ENCODE measurements around the gene ANTKMT.

Gene ANTKMT

GRCh38 chr16:764848-765487 is 44.0 kb downstream of the ANTKMT start:
- no peaks in the 10 kb centered on the region for H3K36me3 ChIP-seq (ENCODE audit: insufficient read depth, low read length)
- no peak overlapping the region for H3K9ac ChIP-seq (ENCODE audit: insufficient read length)
- TF ChIP-seq EZH2 (IDR thresholded peaks at IDR 0.05) (no peak), POLR2AphosphoS5 (IDR thresholded peaks at IDR 0.05; ENCODE audit: borderline replicate concordance, low read depth, low read length) (no peak), FOXP2 (optimal IDR thresholded peaks at IDR 0.05; ENCODE audit: control extremely low read depth, extremely low read length, insufficient read depth) (no peak)
- no peak overlapping the region for H3K4me3 ChIP-seq
- no peak overlapping the region for H3K27ac ChIP-seq
- H3K9me3 ChIP-seq (ENCODE audit: low read depth, low read length) = no peaks in the 10 kb centered on the region
- no peak for DNase-seq (ENCODE audit: low read depth, low spot score)

DNA sequence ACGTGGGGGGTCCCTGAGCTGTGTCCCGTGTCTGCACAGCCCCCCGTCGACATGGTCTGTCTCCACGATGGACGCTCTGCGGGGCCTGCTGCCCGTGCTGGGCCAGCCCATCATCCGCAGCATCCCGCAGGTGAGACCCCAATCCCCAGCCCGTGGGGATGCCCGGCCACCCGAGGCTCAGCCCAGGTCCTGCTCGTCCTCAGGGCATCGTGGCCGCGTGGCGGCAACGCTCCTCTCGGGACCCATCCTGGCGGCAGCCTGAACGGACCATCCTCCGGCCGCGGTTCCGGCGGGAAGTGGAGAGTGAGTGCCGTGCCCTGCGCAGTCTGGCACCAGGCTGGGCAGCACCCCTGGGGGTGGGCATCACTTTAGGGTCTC is 44.5 kb downstream of the ANTKMT start:
- H3K9me3 ChIP-seq (ENCODE audit: low read depth, low read length) = no peaks in the 10 kb centered on the region
- TF ChIP-seq POLR2AphosphoS5 (IDR thresholded peaks at IDR 0.05; ENCODE audit: borderline replicate concordance, low read depth, low read length) = no peak
- no peak overlapping the region for H3K9ac ChIP-seq (ENCODE audit: insufficient read length)
- H3K36me3 ChIP-seq (ENCODE audit: insufficient read depth, low read length) = no peaks in the 10 kb centered on the region
- H3K27ac ChIP-seq = no peak overlapping the region
- no peak for DNase-seq (ENCODE audit: low read depth, low spot score)
- no peak overlapping the region for H3K4me3 ChIP-seq

- H3K27ac ChIP-seq = no peak overlapping the region
- H3K9me3 ChIP-seq (ENCODE audit: low read depth, low read length) = no peaks in the 10 kb centered on the region
- H3K4me3 ChIP-seq = no peak overlapping the region
- no peak for DNase-seq (ENCODE audit: low read depth, low spot score)
- TF ChIP-seq EZH2 (IDR thresholded peaks at IDR 0.05) (no peak), POLR2AphosphoS5 (IDR thresholded peaks at IDR 0.05; ENCODE audit: borderline replicate concordance, low read depth, low read length) (no peak), FOXP2 (optimal IDR thresholded peaks at IDR 0.05; ENCODE audit: control extremely low read depth, extremely low read length, insufficient read depth) (no peak)
- no peak overlapping the region for H3K9ac ChIP-seq (ENCODE audit: insufficient read length)
- H3K36me3 ChIP-seq (ENCODE audit: insufficient read depth, low read length) = no peaks in the 10 kb centered on the region
Observed at GRCh38 chr16:766008-766819, 45.3 kb downstream of the ANTKMT start.

GRCh38 chr16:766820-767640 is 46.1 kb downstream of the ANTKMT start:
- Histone ChIP-seq H3K4me3 (no peak overlapping the region), H3K27ac (no peak overlapping the region), H3K36me3 (ENCODE audit: insufficient read depth, low read length) (no peaks in the 10 kb centered on the region), H3K9me3 (ENCODE audit: low read depth, low read length) (no peaks in the 10 kb centered on the region), H3K9ac (ENCODE audit: insufficient read length) (no peak overlapping the region)
- TF ChIP-seq EZH2 (IDR thresholded peaks at IDR 0.05) (no peak), FOXP2 (optimal IDR thresholded peaks at IDR 0.05; ENCODE audit: control extremely low read depth, extremely low read length, insufficient read depth) (no peak), POLR2AphosphoS5 (IDR thresholded peaks at IDR 0.05; ENCODE audit: borderline replicate concordance, low read depth, low read length) (no peak)
- DNase-seq (ENCODE audit: low read depth, low spot score) = no peak

GRCh38 chr16:767743-768235 is 46.8 kb downstream of the ANTKMT start:
- Histone ChIP-seq H3K9ac (ENCODE audit: insufficient read length) (no peak overlapping the region), H3K27ac (no peak overlapping the region), H3K36me3 (ENCODE audit: insufficient read depth, low read length) (no peaks in the 10 kb centered on the region), H3K4me3 (no peak overlapping the region), H3K9me3 (ENCODE audit: low read depth, low read length) (no peaks in the 10 kb centered on the region)
- no peak for DNase-seq (ENCODE audit: low read depth, low spot score)
- TF ChIP-seq EZH2 (IDR thresholded peaks at IDR 0.05) (no peak), FOXP2 (optimal IDR thresholded peaks at IDR 0.05; ENCODE audit: control extremely low read depth, extremely low read length, insufficient read depth) (no peak), POLR2AphosphoS5 (IDR thresholded peaks at IDR 0.05; ENCODE audit: borderline replicate concordance, low read depth, low read length) (no peak)

DNA sequence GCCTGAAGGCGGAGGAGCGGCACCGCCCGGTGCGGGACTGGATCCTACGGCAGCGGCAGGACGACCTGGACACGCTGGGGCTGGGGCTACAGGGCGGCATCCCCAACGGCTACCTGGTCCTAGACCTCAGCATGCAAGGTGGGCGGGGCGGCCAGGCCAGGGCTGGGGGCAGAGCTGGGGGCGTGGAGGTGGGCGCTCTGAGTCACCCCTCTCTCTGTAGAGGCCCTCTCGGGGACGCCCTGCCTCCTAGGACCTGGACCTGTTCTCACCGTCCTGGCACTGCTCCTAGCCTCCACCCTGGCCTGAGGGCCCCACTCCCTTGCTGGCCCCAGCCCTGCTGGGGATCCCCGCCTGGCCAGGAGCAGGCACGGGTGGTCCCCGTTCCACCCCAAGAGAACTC is 47.5 kb downstream of the ANTKMT start:
- H3K27ac ChIP-seq = no peak overlapping the region
- DNase-seq (ENCODE audit: low read depth, low spot score) = no peak
- TF ChIP-seq POLR2AphosphoS5 (IDR thresholded peaks at IDR 0.05; ENCODE audit: borderline replicate concordance, low read depth, low read length) (no peak), EZH2 (IDR thresholded peaks at IDR 0.05) (no peak), FOXP2 (optimal IDR thresholded peaks at IDR 0.05; ENCODE audit: control extremely low read depth, extremely low read length, insufficient read depth) (no peak)

DNA sequence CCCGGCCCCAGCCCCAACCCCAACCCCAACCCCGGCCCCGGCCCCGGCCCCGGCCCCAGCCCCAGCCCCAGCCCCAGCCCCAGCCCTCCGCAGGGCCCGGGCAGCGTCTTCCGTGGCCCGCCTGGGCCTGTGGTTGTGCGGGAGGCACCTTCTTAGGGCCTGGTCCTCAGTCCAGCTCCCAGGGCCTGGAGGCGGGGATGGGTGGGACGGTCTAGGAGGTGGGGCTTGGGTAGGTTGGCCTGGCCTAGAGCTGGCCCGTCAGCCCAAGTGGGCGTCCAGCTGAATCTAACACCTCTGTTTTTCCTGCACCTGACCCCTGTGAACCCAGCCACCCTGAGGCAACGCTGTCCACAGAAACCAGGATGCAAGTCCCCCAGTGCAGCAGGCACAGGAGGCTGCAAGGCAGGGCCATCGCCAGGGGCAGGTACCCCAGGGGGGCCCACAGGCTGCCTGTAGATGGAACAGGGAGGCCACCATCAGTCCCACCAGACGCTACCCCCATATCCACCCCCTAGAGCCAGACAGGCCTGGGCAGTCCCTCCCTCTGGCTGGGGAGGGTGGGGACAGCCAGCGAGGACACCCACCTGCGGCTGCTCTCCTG is 48.3 kb downstream of the ANTKMT start:
- H3K4me3 ChIP-seq = no peak overlapping the region
- DNase-seq (ENCODE audit: low read depth, low spot score) = no peak
- H3K9me3 ChIP-seq (ENCODE audit: low read depth, low read length) = no peaks in the 10 kb centered on the region
- H3K36me3 ChIP-seq (ENCODE audit: insufficient read depth, low read length) = no peaks in the 10 kb centered on the region
- no peak for TF ChIP-seq EZH2 (IDR thresholded peaks at IDR 0.05)
- TF ChIP-seq POLR2AphosphoS5 (IDR thresholded peaks at IDR 0.05; ENCODE audit: borderline replicate concordance, low read depth, low read length) = no peak
- no peak for TF ChIP-seq FOXP2 (optimal IDR thresholded peaks at IDR 0.05; ENCODE audit: control extremely low read depth, extremely low read length, insufficient read depth)
- no peak overlapping the region for H3K27ac ChIP-seq
- no peak overlapping the region for H3K9ac ChIP-seq (ENCODE audit: insufficient read length)

More for the DNA sequence above, 47.5 kb downstream of the ANTKMT start:
- Histone ChIP-seq H3K36me3 (ENCODE audit: insufficient read depth, low read length) (no peaks in the 10 kb centered on the region), H3K9ac (ENCODE audit: insufficient read length) (no peak overlapping the region), H3K4me3 (no peak overlapping the region), H3K9me3 (ENCODE audit: low read depth, low read length) (no peaks in the 10 kb centered on the region)

- H3K36me3 ChIP-seq (ENCODE audit: insufficient read depth, low read length) = no peaks in the 10 kb centered on the region
- no peak overlapping the region for H3K9ac ChIP-seq (ENCODE audit: insufficient read length)
- H3K4me3 ChIP-seq = no peak overlapping the region
- TF ChIP-seq EZH2 (IDR thresholded peaks at IDR 0.05) = no peak
- no peak for TF ChIP-seq POLR2AphosphoS5 (IDR thresholded peaks at IDR 0.05; ENCODE audit: borderline replicate concordance, low read depth, low read length)
- no peak for TF ChIP-seq FOXP2 (optimal IDR thresholded peaks at IDR 0.05; ENCODE audit: control extremely low read depth, extremely low read length, insufficient read depth)
- DNase-seq (ENCODE audit: low read depth, low spot score) = no peak
- no peaks in the 10 kb centered on the region for H3K9me3 ChIP-seq (ENCODE audit: low read depth, low read length)
- no peak overlapping the region for H3K27ac ChIP-seq
Observed at GRCh38 chr16:769934-770333, 49.0 kb downstream of the ANTKMT start.
